ENCODE results near the gene FBN3.
A peak's percentile ranks its signal among the peaks of the same experiment; 100 is the strongest.

FBN3 gene

DNA sequence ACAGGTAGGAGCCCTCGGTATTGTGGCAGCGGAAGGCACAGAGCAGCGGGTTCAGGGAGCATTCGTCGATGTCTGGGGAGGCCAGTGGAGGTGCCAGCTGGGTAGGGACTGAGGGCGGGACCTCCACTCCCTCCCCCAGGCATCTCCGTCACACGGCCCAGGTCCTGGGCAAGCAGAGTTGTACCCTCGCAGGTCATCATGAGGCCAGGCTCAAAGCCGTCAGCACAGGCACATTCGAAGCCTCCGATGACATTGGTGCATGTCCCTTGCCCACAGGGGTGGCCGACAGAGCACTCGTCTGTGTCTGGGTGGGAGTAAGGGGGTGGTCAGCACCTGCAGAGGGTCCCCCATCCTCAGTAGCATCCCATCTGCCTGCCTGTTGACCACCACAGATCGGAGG is 61.5 kb downstream of the FBN3 start:
- DNase-seq, result no peak

DNA sequence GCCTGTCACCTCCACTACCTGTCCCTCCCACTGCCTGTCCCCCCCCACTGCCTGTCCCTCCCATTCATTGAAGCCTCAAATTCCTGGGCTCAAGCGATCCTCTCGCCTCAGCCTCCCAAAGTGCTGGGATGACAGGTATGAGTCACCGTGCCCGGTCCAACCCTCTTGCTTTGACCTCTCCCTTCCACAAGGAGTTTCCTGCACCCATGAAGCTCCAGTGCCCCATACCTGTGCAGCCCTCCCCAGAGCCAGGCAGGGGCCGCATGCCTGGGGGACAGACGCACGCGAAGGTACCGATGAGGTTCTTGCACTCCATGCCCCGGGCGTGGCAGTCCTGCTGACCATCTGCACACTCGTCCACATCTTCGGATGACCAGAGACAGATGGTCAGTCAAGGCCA is 62.5 kb downstream of the FBN3 start:
- DNase-seq, result no peak

DNA sequence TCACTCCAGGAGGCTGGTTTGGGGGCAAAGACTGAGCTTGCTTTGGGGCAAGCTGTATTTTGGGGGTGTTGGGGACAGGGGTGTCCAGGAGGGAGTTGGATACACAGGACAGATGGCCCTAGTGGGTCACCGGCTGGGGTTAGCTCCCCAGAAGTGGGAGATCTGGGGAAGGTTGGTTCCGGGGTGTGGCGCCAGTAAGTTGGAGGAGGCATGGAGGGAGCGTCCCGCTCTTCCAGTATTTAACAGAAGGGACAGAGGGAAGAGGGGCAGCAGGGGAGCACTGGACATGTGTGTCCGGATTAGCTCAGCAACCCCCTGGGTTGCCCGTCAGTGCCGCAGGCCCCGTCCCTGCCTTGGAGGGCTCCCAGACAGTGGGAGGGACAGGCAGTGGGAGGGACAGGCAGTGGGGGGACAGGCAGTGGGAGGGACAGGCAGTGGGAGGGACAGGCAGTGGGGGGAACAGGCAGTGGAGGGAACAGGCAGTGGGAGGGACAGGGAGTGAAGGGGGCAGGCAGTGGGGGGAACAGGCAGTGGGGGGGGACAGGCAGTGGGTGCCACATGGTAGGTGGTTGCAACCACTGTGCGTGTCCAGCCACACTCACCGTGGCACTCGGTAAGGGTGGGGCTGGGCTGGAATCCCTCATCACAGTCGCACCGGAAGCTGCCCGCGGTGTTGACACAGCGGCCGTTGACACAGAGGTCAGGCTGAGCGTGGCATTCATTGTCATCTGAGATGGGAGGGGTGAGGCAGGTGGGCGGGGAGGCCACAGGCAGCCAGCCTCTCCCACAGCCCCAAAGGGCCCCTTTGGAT is 63.6 kb downstream of the FBN3 start:
- DNase-seq, result no peak

DNA sequence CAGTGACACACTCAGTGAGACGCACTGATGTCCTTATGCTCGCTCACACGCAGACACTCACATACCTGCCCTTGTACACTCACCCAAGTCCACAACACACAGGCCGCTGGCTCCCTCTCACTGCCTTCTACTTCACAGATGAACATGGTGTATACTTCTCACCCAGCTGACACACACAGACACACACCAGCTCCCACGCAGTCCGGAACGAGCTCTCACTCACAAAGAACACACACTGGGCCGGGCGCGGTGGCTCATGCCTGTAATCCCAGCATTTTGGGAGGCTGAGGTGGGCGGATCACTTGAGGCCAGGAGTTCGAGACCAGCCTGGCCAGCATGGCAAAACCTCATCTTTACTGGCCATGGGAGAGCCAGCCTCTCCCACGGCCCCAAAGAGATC is 65.2 kb downstream of the FBN3 start:
- no peak for DNase-seq

DNA sequence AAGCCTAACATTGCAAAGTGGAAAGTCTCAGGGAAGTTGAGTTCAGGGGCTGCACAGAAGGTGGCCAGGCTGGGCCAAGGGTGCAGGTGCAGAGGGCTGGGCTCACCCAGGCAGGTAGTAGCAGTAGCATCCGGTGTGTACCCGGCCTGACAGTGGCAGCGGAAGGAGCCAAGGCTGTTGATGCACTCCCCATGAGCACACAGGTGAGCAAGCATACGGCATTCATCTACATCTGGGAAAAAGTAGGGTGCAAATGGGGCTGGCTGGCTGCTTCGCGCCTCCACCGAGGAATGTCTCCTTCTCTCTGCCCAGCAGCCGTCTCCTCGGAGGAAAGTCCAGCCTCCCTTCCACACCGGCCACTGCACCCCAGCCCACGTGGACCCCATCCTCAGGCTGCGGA is 66.3 kb downstream of the FBN3 start:
- no peak for DNase-seq

DNA sequence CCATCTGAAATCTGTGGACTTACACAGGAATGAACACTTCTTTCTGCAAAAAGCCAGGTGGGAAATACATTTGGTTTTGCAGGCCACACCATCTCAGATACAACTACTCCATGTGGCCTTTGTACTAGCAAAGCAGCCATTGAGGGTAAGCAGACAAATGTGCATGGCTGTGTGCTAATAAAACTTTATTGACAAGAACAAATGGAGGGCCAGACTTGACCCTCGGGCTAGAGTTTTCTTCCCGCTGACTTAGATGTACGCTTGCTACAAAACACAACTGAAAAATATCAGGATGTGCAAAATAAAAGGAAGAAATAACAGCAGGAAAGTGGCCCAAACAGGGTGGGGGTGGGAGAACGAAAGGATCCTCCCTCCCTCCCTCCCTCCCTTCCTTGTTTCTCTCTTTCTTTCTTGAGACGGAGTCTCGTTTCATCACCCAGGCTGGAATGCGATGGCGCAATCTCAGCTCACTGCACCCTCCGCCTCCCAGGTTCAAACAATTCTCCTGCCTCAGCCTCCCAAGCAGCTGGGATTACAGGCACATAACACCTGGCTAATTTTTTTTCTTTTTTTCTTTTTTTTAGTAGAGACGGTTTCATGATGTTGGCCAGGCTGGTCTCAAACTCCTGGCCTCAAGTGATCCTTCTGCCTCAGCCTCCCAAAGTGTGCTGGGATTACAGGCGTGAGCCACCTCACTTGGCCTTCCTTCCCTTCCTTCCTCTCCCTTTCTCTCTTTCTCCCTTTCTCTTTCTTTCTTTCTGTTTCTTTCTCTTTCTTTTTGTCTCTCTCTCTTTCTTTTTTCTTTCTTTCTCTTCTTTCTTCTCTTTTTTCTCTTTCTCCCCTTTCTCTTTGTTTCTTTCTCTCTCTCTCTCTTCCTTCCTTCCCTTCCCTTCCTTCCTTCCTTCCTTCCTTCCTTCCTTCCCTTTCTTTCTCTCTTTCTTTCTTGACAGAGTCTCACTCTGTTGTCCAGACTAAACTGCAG is 67.5 kb downstream of the FBN3 start:
- no peak for DNase-seq

DNA sequence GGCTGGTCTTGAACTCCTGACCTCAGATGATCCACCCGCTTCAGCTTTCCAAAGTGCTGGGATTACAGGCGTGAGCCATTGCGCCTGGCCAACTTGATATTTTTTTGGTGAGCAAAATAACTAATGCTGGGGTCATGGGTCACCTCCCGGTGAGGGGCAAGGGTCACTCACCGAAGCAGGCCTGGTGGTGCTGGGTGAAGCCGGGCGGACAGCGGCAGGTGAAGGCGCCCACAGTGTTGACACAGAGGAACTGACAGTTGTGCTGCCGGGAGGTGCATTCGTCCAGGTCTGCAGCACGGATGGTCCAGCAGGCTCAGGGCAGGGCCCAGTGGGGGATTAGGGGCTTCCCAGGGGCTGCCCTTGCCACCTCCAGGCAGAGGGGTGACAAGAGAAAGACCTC is 68.6 kb downstream of the FBN3 start:
- no peak for DNase-seq

DNA sequence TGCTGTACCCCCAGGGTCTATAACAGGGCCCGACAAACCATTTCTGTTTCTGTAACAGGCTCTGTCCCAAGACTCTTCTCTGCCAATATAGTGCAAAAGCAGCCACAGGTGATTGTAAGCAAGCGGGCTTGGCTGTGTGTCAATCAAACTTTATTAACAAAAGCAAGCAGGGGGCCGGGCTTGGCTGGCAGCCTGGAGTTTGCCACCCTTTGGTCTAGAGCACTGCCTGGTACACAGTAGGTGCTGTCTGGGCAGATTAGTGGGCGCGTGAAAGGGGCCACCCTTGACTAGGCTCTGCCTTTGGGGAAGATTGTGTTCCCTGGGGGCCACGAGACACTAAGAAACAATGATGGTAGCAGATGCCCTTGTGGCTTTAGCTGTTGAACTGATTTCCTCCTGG is 69.4 kb downstream of the FBN3 start:
- DNase-seq, result no peak

DNA sequence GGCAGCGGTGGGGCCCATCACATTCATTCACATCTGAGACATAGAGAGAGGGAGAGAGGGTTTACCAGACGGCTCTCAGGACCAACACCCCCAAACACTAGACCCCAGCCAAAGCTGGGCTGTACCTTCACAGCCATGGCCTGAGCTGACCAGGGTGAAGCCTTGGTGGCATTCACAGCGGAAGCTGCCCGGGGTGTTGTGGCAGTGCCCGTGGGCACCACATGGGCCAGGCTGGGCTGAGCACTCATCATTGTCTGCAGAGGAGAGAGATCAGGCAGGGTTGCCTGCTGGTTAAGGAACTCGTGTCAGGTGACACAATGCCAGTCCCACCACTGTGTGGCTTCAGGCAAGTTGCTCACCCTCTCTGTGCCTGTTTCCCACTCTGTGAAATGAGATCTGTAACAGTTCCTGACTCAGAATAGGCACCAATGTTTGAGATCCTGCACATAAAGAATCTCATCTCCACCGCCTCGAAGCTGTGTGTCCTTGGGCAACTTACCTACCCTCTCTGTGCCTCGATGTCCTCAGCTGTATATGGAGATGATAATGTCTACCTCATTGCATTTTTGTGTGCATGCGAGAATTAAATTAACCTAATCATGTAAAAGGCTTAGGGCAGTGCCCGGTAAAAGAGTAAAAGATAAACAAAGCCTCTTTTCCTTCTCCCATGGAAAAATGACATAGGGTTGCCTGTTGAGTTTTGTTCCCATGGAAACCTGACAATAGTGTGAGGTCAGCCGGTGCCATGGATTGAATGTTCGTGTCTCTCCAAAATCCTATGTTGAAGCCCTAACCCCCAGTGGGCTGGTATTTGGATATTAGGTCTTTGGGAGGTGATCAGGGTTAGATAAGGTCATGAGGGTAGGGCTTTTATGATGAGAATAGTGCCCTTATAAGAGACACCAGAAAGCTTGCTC is 74.0 kb downstream of the FBN3 start:
- no peak for DNase-seq

DNA sequence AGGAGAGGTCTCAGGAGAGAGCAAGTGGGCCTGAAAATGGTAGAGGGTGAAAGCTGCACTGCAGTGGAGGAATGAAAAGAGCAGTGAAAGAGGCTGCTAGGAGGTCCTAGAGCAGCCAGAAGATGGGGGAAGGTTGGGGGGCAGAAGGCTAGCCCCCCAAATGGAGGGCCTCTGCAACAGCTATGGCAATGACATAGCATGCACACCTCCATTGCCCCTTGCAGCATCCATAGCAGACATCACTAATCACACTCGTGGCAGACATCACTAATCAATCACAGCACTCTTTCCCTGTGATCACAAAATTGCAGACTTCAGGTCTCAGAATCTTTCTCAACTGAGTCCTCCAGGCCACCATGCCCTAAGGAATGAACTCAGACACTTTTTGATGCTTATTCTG is 74.9 kb downstream of the FBN3 start:
- no peak for DNase-seq

DNA sequence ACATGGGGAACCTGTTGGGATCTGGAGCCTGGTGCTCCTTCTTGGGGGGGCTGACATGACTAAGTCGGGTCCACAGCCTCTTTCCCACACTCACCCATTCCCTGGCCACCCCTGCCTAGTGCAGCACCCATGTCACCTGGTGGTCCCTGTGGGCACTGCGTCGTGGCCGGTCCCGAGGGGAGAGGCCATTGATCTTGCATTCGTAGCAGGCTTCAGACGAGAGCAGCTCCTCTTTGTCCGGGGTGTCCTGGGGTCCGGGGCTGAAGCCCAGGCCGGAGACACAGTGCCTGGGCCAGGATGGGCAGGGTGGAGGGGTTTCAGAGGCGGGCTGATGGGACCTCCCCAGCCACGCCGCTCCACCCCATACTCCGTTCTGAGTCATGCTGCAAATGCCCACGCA is 77.5 kb downstream of the FBN3 start:
- DNase-seq, result no peak

DNA sequence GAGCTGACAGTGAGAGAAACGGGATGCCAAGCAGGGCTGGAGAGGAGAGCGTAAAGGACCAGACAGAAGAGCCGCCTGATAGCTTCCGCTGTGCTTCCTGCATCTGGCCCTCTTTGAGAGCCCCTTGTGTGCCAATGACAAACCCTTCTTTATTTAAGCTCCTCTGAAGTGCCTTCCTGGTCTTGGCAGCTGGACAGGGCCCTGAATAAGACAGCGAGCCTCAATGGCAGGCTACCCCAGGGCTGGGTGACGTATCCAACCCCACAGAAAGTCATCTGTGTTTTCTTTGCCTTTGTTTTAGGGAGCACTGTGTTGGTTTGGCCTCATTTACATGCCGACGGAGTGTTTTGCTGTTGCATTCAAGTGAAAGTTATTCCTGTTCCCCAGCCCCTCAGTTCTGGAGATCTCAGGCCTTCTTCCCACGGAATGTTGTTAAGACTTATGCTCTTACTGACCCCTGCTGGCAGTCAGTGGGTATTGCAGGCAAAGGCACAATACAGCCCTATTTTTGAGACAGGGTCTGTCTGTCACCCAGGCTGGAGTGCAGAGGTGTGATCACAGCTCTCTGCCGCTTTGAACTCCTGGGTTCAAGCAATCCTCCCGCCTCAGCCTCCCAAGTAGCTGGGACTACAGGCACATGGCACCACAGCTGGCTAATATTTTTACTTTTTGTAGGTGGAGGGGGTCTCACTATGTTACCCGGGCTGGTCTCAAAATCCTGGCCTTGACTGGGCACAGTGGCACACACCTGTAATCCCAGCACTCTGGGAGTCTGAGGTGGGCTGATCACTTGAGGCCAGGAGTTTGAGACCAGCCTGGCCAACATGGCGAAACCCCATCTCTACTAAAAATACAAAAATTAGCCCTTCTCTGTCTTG is 80.1 kb downstream of the FBN3 start:
- DNase-seq, result peak; percentile 9

DNA sequence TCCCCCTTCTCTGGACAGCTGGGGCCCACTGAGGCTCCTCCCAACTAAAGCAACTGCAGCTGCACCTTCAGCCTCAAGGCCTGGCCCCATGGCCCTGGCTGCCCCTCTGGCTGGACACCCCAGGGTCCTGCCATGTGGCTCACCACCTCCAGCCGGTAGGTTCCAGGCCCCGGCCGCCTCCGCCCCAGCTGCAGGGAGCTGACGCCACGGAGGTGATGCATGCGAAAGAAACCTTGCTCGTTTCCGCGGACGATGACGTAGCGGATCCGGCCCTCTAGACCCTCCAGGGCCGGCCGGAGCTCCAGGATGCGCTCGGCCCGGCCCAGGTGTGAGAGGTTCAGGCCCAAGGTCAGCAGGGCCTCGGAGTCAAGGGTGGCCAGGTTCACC is 83.5 kb downstream of the FBN3 start:
- no peak for DNase-seq

DNA sequence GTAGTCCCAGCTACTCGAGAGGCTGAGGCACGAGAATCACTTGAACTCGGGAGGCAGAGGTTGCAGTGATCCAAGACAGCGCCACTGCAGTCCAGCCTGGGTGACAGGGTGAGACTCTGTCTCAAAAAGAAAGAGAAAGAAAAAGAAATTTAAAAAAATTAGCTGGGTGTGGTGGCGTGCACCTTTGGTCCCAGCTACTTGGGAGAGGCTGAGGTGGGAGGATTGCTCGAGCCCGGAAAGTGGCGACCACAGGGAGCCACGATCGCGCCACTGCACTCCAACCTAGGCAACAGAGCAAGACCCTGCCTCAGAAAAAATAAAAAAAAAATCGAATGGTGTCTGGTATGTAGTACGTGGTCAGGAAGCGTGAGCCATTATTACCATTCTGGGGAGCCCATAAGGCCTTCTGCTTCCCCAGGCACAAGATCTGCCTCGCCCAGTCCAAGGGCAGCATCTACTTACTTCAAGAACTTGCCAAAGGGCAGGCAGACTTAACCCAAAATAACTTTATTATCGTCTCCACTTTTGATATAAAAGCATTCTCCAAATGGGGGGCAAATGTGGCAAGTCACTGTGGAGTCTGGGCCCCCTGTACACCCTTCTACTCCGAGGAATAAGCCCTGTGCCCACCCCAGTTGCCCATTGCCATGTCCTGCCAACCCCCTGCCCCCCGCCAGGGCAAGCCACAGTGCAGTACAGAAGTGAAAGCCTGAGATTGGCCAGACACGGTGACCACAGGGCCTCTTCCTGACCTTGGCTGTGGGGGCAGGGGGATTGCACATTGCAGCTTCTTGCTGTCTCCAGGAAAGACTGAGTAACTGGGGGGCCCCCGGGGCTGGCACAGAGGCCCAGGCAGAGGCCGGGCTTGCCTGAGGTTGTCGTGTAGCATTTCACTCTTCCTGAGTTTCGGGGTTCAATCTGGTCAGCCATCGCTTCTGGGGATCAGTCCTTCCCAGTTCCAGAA is 84.2 kb downstream of the FBN3 start:
- DNase-seq, result no peak

DNA sequence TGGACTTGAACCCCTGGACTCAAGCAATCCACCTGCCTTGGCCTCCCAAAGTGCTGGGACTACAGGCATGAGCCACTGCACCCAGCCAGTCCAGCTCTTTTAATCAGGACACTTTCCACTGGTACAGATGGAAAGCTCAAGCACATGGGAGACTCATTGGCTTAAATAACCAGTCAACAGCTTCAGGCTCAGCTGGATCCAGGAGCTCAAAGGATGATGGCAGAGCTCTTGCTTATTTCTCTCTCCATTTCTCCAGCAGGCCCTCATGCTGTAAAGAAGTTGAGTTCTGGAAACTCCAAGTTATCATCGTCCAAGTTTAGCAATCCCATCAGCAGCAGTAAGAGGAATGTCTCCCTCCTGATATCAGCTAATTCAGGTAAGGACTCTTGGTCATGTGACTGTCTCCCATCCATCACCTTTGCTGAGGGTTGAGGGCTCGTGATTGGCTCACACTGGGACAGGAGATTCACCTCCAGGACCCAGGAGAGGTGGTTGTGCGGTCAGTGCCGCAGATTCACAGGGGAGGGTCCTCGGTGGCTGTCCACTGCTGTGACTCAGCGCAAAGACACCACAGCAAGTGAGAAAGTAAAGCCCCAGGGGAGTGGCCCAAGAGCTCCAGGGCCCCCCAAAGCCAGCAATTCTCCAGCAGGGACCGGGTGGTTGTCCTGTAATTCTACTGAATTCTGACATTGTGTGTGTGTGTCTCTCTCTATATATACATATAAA is 91.7 kb downstream of the FBN3 start:
- no peak for DNase-seq

DNA sequence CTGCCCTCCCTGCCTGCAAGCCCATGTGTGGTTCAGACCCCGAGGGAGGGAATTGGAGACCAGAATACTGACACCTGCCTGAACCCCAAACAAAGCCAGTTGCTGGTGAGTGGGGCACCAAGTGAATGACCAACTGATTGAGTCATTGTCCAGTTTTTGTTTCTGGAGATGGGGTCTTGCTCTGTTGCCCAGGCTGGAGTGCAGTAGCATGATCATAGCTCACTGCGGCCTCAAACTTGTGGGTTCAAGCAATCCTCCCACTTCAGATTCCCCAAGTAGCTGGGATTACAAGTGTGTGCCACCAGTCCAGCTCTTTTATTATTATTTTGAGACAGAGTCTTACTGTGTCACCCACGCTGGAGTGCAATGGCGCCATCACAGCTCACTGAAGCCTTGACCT is 92.9 kb downstream of the FBN3 start:
- no peak for DNase-seq

DNA sequence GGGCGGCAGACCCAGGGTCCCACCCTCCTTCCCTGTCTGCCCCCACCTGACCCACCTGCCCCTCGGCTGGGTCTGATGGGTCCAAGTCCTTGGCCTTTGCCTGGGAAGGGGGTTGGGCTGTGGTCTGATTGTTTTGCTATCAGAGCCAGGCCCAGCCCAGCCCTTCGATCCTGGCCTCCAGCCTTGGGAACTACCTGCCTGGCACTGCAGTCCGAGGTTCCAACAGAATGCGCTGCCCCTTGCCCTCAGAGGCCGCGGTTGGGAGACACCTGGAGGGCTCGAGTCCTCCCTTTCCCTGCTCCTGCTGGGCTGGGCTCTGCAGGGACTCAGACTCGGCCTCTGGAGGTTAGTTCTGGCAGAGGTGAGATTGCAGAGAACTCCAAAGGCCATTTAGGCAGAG is 95.2 kb downstream of the FBN3 start:
- DNase-seq, result no peak

DNA sequence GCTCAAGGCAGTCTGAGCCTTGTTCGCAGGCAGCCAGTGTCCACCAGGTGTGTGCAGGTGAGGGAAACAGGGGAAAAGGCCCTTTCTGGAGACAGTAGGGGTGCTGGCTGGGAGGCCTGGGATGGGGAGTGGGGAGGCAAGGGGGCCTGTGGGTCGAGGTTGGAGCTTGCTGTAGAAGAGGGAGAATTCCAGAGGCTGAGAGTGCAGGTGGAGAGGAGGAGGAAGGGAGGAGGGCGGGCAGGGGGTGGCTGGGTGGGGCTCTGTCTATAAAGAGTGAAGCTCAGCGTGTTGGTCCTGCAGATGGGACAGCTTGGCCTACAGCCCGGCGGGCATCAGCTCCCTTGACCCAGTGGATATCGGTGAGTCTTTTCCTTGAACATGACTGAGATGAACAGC is 96.9 kb downstream of the FBN3 start, which contains the start of gene CCL25:
Gene CCL25, plus strand, starts transcription at position 297 of the 396 bp plus-strand sequence. CDS start 290 bp downstream, outside the sequence.
- no peak for DNase-seq

DNA sequence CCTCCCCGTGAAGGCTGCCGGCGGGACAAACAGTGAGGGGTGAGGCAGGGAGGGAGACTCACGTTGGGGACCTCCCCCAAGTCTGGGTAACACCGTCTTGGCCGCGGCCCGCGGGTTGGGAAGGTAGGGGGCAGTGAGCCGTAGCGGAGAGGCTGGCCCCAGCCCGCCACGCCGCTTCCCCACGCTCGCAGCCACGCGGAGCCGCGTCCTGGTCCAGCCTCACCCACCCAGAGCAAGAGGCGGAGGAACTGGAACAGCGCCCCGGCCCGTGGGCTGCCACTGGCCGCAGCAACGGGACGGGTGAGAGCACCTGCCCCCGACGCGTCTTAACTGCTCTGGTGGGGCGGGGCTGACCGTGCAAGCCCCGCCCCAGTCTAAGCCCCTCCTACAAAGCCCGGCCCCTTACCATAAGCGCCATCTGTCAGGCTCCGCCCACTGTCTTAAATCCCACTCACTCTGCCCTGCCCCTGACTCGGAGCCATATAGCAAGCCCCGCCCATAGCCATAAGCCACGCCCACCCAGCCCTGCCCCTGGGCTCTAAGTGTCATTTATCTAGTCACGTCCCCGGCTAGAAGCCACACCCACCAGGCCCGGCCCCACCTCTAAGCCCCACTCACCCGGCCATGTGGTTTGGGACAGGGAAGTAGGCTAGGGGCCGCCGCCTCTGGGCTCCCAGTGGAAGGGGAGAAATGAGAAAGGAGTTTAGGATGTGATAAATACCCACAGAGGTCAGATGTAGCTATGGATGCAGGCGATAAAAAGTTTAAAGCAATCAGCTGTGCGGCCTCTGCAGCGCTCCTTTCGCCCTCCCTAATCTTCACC is 98.9 kb downstream of the FBN3 start:
- peak; percentile 62 for DNase-seq

All from midbrain (tissue), 1 donor.